ENCODE data around the gene ATG14.
"Not testable (repeated sequence)": the region's sequence is repeated elsewhere in the genome, so short reads cannot be mapped to it uniquely, and the experiment has no call there.

ATG14 gene

DNA sequence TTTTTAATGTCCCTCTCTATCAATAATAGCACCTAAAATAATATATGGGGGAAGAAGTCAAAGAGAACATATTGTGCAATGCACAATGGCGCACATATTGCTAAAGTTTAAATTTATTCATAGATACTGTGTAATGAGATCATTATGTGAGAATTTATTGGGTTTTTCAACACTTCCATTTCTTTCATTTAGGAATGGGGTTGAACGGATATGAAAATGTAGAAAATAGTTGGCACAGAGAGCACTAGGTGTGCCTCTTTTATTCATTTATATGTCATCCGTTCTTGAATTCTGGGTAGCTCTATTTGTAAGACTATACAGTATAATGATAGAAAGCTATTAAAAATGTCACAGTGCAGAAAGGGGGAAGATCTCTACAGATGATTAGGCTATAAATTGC lies 63.9 kb downstream of the ATG14 start:
- DNase-seq: no peak

DNA sequence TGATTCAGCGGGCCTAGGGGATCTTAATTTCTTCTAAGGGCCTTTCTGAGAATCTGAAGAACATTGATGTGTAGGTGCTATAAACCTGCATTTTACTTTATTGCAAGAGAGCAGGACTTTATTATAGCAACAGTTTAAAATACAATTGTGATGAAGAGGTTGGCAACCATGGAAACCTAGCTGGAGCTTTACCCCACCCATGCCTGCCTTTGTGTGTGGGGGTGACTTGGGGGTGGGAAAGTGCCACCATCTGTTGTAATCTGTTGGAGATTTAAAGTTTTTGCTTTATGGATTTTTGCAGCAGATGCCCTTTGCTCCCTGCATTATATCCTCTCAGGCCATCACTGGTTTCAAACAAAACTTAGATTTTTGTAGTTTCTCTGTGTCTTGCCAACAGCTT lies 64.6 kb downstream of the ATG14 start:
- no peak for DNase-seq

DNA sequence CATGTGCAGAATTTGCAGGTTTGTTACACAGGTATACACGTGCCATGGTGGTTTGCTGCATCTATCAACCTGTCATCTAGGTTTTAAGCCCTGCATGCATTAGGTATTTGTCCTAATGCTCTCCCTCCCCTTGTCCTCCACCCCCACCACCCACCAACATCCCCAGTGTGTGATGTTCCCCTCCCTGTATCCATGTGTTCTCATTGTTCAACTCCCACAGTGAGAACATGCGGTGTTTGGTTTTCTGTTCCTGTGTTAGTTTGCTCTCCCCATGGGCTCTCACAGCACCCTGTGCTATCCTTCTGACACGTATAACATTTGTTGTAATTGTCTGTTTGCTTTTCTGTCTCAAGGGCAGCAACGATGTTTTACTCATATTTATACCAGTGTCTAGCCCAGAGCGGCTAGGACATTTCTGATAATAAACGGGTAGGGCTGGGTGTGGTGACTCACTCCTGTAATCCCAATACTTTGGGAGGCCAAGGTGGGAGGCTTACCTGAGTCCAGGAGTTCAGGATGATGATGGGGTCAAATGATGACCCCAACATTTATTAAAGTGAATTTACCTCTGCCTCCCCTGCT lies 67.0 kb downstream of the ATG14 start:
- DNase-seq: not testable (repeated sequence)

DNA sequence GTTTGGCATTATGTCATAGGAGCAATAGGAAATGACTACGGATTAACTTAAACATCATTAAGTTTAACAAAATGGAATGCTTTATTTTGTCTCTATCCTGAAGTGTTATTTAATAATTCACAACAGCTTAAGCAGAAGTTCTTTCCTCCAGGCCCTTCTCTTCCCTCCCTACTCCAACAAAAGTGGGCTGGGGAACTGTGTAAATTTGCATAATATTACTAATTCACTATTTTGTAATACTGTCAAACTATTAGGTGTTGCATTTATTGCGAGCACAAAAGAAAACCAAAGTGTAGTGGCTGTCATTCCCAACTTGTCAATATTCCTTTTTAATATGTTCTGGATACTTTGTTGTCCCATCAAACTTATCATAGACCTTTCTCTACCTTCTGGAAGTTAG lies 69.8 kb downstream of the ATG14 start:
- no peak for DNase-seq

DNA sequence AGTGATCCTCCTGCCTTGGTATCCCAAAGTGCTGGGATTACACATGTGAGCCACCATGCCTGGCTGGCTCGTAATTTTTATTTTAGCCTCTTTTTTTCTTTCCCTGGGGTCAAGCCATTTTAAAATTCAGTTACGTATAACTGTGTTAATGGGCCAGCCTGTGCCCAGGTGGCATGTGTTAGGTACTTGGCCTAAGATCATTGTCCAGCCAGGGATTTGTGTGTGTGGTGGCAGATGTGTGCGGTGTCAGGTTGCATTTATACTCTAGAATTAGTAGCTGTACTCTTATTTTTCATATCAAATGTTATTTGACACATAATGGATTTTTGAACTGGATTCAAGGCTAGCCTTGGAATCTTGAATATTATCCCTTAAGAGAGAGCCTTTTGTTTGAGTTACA lies 71.1 kb downstream of the ATG14 start:
- DNase-seq: no peak

- DNase-seq: no peak
Measured at GRCh38 chr14:55339770-55340169, 71.9 kb downstream of the ATG14 start.

GRCh38 chr14:55336691-55337090 lies 74.9 kb downstream of the ATG14 start:
- no peak for DNase-seq

DNA sequence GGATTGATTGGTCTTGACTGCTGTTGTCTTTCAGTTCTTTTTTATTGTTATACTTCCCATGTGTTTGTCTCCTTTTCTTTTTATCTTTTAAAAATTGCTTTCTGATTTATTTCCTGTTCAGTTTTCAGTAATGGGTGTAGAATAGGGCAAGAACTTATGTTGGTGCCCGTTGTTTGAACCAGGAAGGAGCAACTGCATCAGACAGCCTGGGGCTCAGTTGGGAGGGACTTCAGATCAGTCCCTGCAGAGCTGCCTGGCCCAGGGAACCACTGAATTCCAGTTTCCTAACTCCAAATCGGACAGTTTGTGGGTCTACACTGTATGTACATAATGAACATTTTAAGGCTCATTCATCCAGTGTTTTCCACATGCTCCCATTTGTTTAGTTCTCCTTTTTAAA lies 75.5 kb downstream of the ATG14 start:
- DNase-seq: peak in 1 of 2 donors; percentile 47

DNA sequence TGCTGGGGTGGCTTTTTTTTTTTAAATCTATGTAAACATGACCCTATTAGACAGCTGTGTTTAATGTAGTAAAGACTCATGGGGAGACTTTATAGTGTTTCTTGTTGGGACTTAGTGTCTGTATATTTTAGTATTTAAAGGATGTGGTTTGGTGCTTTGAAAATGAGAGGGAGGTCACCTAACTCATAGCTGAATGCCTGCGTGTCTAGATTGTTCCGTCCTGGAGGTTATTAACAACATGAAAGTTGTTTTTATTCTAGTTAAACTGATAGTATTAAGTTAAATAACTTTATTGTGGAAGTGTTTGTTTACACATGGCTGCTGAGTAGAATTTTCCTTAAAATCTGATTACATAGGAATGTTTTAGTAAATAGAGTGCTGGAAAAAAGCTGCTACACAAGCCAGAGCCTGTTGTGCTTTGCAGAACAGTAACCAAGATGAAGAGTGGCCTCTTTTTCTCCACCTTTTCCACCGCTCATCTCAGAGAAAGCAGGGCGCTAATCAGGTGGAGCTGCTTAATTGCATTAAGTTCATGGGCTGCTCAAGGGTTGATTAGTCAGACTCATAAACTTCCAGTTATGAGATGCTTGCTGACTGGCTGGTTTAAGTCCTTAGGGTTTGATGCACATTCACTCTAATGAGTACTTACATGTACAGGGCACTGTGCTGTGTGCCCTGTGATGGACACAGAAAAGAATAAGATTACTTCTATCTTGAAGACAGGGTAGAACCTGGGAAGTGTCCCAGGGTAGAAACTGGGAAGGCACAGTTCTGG lies 77.7 kb downstream of the ATG14 start:
- DNase-seq: peak in 1 of 2 donors; percentile 42

DNA sequence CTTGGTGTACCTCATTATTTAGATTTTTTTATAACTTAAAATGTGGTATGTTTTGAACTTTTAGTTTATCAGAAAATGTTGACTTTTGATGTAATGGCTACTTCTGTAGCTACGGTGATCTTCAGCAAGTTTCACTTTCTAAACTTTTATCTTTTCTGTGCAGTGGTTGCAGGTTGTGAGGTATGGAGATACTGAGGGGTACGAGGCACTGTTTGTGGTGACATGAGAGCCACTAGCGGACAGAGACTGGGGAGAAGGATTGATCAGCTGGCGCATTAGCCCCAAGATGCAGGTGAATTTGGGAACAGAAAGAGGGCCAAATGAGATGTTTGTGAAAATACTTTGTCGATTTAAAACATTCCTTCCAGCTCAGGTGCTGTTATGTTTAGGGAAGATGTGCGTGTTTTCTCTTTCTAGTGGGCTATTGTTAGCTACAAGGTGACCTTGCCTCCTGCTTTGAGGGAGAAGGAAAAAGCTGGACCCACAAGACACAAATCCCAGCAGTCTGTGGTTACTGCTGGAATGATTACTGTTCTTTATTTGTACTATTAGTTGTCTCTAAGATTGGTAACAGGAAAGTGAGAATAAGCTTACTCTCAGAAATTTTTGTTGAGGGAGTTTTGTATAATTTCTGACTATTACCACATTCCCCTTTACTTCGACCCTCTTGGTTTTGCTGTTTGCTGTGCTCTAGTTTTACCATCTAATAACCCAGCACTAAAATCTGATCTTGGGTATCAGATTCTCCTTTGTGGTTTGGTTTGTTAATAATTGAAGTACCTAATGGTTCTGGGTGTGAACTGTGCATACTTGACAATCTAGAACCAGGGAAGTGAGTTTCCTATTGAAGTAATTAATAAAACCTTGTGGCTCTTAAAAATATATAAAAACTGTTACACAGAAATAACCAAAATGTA lies 78.7 kb downstream of the ATG14 start:
- peak in 1 of 2 donors; percentile 68 for DNase-seq

GRCh38 chr14:55329999-55330710 lies 81.5 kb downstream of the ATG14 start:
- no peak for DNase-seq

DNA sequence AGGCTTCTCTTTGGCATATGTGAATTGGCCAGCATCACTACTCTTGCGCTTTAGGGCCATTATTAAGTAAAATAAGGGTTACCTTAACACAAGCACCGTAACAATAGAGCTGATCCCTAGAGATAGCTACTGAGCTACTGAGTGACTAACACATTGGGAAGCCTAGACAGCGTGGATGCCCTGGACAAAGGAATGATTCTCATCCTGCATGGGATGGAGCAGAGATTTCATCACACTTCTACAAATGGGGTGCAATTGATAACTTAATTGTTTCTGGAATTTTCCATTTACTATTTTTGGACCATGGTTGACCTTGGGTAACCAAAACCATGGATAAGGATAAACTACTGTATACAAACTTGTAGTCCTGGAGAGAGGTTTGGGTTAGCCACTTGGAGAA lies 83.3 kb downstream of the ATG14 start:
- no peak for DNase-seq

DNA sequence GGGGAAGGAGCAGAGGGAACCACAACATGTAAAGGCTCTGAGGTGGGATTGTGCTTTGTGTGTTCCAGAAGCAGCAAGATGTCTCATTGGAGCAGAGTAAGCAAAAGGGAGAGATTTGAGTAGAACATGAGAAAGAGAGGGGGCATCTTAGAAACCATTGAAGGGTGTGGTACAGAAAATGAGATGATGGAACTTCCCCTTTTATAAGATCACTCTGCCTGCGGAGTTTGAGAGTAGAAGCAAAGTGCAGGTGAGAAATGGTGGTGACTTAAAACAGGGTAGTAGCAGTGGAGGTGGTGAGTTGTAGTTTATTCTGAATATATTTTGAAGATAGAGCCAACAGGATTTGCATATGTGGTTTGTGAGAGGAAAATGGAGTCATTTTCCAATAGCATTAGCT lies 84.5 kb downstream of the ATG14 start:
- no peak for DNase-seq

GRCh38 chr14:55324812-55325211 lies 86.8 kb downstream of the ATG14 start:
- no peak for DNase-seq

- no peak for DNase-seq
Measured at GRCh38 chr14:55323910-55324309, 87.7 kb downstream of the ATG14 start.

DNA sequence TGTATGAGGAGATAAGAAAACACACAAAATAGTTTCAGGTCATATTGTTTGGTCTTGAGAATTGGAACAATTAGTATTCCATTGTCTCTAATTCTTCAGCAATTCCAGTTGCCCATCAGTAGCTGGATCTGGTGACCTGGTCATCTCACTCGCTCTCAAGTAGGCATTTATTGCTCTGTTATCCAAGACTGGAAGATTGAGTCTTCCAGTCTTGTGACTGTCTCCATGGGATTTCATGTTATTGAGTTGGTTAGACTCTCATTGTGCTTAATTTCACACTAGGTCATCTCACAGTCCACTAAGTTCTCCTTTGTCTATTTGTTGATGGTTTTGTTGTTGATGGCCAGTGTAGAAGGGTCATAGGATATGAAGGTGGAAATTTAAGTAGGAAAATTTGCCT lies 92.9 kb downstream of the ATG14 start:
- DNase-seq: no peak

DNA sequence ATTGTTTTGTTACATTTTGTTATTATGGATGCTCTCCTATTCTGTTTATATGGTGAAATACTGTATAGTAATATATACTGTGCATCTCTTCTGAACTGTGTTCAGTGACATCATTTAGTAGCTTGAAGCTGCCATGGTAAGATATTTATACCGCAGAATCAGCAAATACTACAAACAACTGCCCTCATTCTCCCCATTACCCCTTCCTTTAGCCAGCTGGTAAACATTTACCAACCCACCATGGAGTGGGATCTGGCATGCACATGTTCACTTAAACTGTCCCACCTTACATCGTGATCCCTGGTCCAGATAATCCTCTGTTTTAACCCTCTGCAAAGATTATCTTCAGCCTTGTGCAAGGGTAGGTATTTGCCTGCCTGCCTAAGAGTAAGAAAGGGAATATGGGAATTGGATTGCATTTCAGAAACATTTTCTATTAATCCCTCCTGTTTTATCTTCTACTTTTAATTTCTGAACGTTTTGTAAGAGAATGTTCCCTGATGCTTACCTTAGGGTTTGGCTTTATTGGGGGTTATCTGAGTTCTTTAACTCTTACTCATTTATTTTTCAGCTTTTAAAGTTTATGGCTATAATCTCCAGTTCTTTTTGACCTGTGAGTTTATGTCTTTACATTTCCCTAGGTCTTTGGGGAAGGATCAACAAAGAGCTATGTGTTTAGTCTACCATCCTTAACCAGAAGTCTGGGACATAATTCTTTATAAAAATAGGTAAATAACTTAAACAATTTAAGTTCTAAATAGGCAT lies 93.9 kb downstream of the ATG14 start:
- no peak for DNase-seq

GRCh38 chr14:55316564-55316963 lies 95.1 kb downstream of the ATG14 start:
- no peak for DNase-seq

All from CD4-positive, alpha-beta T cell treated with Interferon alpha-2 for 1 hour (primary cell).